ENCODE data around the gene ABHD16B. TPM values are rescaled to one million over a fixed set of nuclear protein-coding genes. Genes with fewer than 3 reads are reported as not detected.

The ABHD16B gene
- total and polyA plus RNA-seq, 2 experiments from 2014 or later, result not detected

DNA sequence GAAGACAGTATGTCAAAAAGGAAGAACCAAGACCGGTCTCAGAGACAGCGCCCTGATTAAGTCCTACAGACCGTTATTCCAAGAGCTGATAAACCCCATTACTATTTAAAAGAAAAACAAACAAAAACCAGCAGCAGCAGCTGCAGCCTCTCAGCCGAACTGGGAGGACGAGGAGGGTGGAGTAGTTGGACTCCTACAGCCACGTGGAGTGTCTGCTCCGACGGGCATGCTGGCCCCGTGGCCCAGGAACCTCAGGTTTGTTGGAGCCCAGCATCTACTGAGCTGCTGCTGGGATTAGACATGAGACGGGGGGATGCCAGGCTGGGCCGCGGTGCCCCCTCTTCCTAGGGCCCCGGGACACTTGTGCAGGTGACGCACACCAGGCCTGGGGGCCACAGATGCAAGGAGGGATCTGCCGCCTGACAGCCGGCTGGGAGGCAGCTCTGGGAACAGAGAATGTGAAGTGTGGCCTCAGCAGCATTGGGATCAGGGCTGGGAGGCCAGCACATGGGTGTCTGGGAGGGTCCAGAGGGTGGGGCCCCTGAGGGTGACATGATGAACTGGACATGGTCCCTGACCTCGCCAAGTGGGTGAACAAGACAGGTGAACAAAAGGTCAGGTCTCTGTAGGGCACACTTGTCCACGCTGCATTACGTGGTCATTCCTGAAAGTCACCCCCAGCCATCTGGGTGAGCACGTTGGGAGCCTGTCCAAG is 27.4 kb upstream of the ABHD16B start:
- 87 to 93% methylated on average over 20 of the region's 20 CpGs for WGBS, 2 experiments (ENCODE audit: low coverage in 1 of 2, low lambda C conversion rate in 2 of 2, missing lambda C conversion rate in 2 of 2)
- in situ Hi-C loops (cut with MboI), result no loop called here
- H4K20me1 ChIP-seq (ENCODE audit: insufficient read depth), result no peaks in the 10 kb centered on the region
- H3K27me3 ChIP-seq (replicated peaks; ENCODE audit: insufficient read depth), result no peaks in the 10 kb centered on the region
- no peak overlapping the region for H3K9ac ChIP-seq
- peaks cover 6% of the 10 kb centered on the region for H3K4me1 ChIP-seq (ENCODE audit: insufficient read depth)
- no peaks in the 10 kb centered on the region for H3K79me2 ChIP-seq (ENCODE audit: insufficient read depth)
- H3K36me3 ChIP-seq (ENCODE audit: low read depth), result no peaks in the 10 kb centered on the region
- no peak overlapping the region for H3K4me3 ChIP-seq
- H3K27ac ChIP-seq, result no peak overlapping the region
- no peak for TF ChIP-seq EZH2 (IDR thresholded peaks at IDR 0.05; ENCODE audit: insufficient read depth, poor library complexity, severe bottlenecking)
- no peak for TF ChIP-seq EZH2phosphoT487 (IDR thresholded peaks at IDR 0.05; ENCODE audit: insufficient read depth, low read depth)
- no peaks in the 10 kb centered on the region for H3F3A ChIP-seq (ENCODE audit: insufficient read depth)
- no peak overlapping the region for H2AFZ ChIP-seq
- H3K4me2 ChIP-seq (ENCODE audit: unreplicated experiment), result no peak overlapping the region
- DNase-seq, result no peak
- no peaks in the 10 kb centered on the region for H3K9me3 ChIP-seq (ENCODE audit: low read depth)
- no peaks in the 10 kb centered on the region for H3K9me2 ChIP-seq (ENCODE audit: insufficient read depth)

GRCh38 chr20:63834491-63834880 is 26.8 kb upstream of the ABHD16B start:
- H3K9me2 ChIP-seq (ENCODE audit: insufficient read depth), result no peaks in the 10 kb centered on the region
- H3K4me1 ChIP-seq (ENCODE audit: insufficient read depth), result peaks cover 6% of the 10 kb centered on the region
- WGBS, 2 experiments (ENCODE audit: low coverage in 1 of 2, low lambda C conversion rate in 2 of 2, missing lambda C conversion rate in 2 of 2), result 86% methylated on average over 9 of the region's 9 CpGs
- H3K27me3 ChIP-seq (replicated peaks; ENCODE audit: insufficient read depth), result no peaks in the 10 kb centered on the region
- peak overlapping the region; percentile 34 for H3K4me2 ChIP-seq (ENCODE audit: unreplicated experiment)
- no peaks in the 10 kb centered on the region for H3K36me3 ChIP-seq (ENCODE audit: low read depth)
- peak overlapping the region; percentile 25; the same call in 1 of the 2 replicates for H3K4me3 ChIP-seq
- H4K20me1 ChIP-seq (ENCODE audit: insufficient read depth), result no peaks in the 10 kb centered on the region
- TF ChIP-seq EZH2phosphoT487 (IDR thresholded peaks at IDR 0.05; ENCODE audit: insufficient read depth, low read depth), result no peak
- TF ChIP-seq EZH2 (IDR thresholded peaks at IDR 0.05; ENCODE audit: insufficient read depth, poor library complexity, severe bottlenecking), result no peak
- no peak overlapping the region for H3K9ac ChIP-seq
- no peaks in the 10 kb centered on the region for H3K79me2 ChIP-seq (ENCODE audit: insufficient read depth)
- H3F3A ChIP-seq (ENCODE audit: insufficient read depth), result no peaks in the 10 kb centered on the region
- no peaks in the 10 kb centered on the region for H3K9me3 ChIP-seq (ENCODE audit: low read depth)
- H3K27ac ChIP-seq, result no peak overlapping the region
- in situ Hi-C loops (cut with MboI), result no loop called here
- DNase-seq, result no peak
- peak overlapping the region; percentile 72 for H2AFZ ChIP-seq

GRCh38 chr20:63835021-63835858 is 26.1 kb upstream of the ABHD16B start:
- Histone ChIP-seq H3K4me3 (no peak overlapping the region), H4K20me1 (ENCODE audit: insufficient read depth) (no peaks in the 10 kb centered on the region), H3K4me1 (ENCODE audit: insufficient read depth) (peaks cover 6% of the 10 kb centered on the region), H3K36me3 (ENCODE audit: low read depth) (no peaks in the 10 kb centered on the region), H2AFZ (peak overlapping the region; percentile 72), H3K9me3 (ENCODE audit: low read depth) (no peaks in the 10 kb centered on the region), H3K9me2 (ENCODE audit: insufficient read depth) (no peaks in the 10 kb centered on the region), H3F3A (ENCODE audit: insufficient read depth) (no peaks in the 10 kb centered on the region), H3K4me2 (ENCODE audit: unreplicated experiment) (peak overlapping the region; percentile 34), H3K27ac (no peak overlapping the region), H3K27me3 (replicated peaks; ENCODE audit: insufficient read depth) (no peaks in the 10 kb centered on the region), H3K79me2 (ENCODE audit: insufficient read depth) (no peaks in the 10 kb centered on the region), H3K9ac (no peak overlapping the region)
- WGBS, 2 experiments (ENCODE audit: low coverage in 1 of 2, low lambda C conversion rate in 2 of 2, missing lambda C conversion rate in 2 of 2), result 14 to 17% methylated on average over 12 to 21 of the region's 21 CpGs
- DNase-seq, result peak; percentile 99
- TF ChIP-seq EZH2 (IDR thresholded peaks at IDR 0.05; ENCODE audit: insufficient read depth, poor library complexity, severe bottlenecking) (no peak), EZH2phosphoT487 (IDR thresholded peaks at IDR 0.05; ENCODE audit: insufficient read depth, low read depth) (no peak)
- in situ Hi-C loops (cut with MboI), result no loop called here

- no peak overlapping the region for H2AFZ ChIP-seq
- no peak for TF ChIP-seq EZH2phosphoT487 (IDR thresholded peaks at IDR 0.05; ENCODE audit: insufficient read depth, low read depth)
- TF ChIP-seq EZH2 (IDR thresholded peaks at IDR 0.05; ENCODE audit: insufficient read depth, poor library complexity, severe bottlenecking), result no peak
- H3K4me1 ChIP-seq (ENCODE audit: insufficient read depth), result peaks cover 6% of the 10 kb centered on the region
- H3K4me2 ChIP-seq (ENCODE audit: unreplicated experiment), result no peak overlapping the region
- H4K20me1 ChIP-seq (ENCODE audit: insufficient read depth), result no peaks in the 10 kb centered on the region
- in situ Hi-C loops (cut with MboI), result no loop called here
- H3K4me3 ChIP-seq, result no peak overlapping the region
- H3K27ac ChIP-seq, result no peak overlapping the region
- H3K27me3 ChIP-seq (replicated peaks; ENCODE audit: insufficient read depth), result no peaks in the 10 kb centered on the region
- no peaks in the 10 kb centered on the region for H3K9me2 ChIP-seq (ENCODE audit: insufficient read depth)
- H3K9ac ChIP-seq, result no peak overlapping the region
- no peaks in the 10 kb centered on the region for H3K79me2 ChIP-seq (ENCODE audit: insufficient read depth)
- H3K36me3 ChIP-seq (ENCODE audit: low read depth), result no peaks in the 10 kb centered on the region
- 73 to 79% methylated on average over 18 to 27 of the region's 27 CpGs for WGBS, 2 experiments (ENCODE audit: low coverage in 1 of 2, low lambda C conversion rate in 2 of 2, missing lambda C conversion rate in 2 of 2)
- H3F3A ChIP-seq (ENCODE audit: insufficient read depth), result no peaks in the 10 kb centered on the region
- DNase-seq, result no peak
- H3K9me3 ChIP-seq (ENCODE audit: low read depth), result no peaks in the 10 kb centered on the region
Observed at GRCh38 chr20:63836458-63837344, 24.6 kb upstream of the ABHD16B start.

Data from GM23248 (cell line).